Keratinocyte (primary cell): ENCODE measurements around the gene DYNLT1.

Source experiments
- EZH2 ChIP-seq: IDR thresholded peaks from one replicate; pipeline ENCODE4 v1.6.1; 2012; ENCODE audit warnings: inconsistent platforms, mild to moderate bottlenecking, low read length, moderate library complexity
- TF ChIP-seq, protein P1 (sequence below), 3 experiments: IDR thresholded peaks in 1 of 3; conservative IDR thresholded peaks in 1 of 3; optimal IDR thresholded peaks in 1 of 3; 2 replicates in 2 of 3; 3 replicates in 1 of 3; pipeline versions ENCODE3 to v1.5.1; 2011; ENCODE audit warnings: low read length in 3 of 3, mild to moderate bottlenecking in 3 of 3, moderate library complexity in 2 of 3, control low read depth in 1 of 3, inconsistent platforms in 1 of 3; ENCODE audit not compliant: insufficient read depth in 2 of 3; ENCODE audit errors: extremely low read depth in 1 of 3

- TF ChIP-seq, protein P1, sequence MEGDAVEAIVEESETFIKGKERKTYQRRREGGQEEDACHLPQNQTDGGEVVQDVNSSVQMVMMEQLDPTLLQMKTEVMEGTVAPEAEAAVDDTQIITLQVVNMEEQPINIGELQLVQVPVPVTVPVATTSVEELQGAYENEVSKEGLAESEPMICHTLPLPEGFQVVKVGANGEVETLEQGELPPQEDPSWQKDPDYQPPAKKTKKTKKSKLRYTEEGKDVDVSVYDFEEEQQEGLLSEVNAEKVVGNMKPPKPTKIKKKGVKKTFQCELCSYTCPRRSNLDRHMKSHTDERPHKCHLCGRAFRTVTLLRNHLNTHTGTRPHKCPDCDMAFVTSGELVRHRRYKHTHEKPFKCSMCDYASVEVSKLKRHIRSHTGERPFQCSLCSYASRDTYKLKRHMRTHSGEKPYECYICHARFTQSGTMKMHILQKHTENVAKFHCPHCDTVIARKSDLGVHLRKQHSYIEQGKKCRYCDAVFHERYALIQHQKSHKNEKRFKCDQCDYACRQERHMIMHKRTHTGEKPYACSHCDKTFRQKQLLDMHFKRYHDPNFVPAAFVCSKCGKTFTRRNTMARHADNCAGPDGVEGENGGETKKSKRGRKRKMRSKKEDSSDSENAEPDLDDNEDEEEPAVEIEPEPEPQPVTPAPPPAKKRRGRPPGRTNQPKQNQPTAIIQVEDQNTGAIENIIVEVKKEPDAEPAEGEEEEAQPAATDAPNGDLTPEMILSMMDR (optimal IDR thresholded peaks at IDR 0.05 in 1 of 3, IDR thresholded peaks at IDR 0.05 in 1 of 3, conservative IDR thresholded peaks at IDR 0.05 in 1 of 3; ENCODE audit: extremely low read depth in 1 of 3, insufficient read depth in 2 of 3, low read length in 3 of 3) = peak; percentile 64 to 84 (median 81)
- TF ChIP-seq EZH2 = no peak
These were observed 39.2 kb downstream of the DYNLT1 start for GRCh38 chr6:158605266-158605878.
